K562 (cell line): ENCODE results near the gene TMCO4. TPM values are rescaled to one million over a fixed set of nuclear protein-coding genes. Genes with fewer than 3 reads are reported as not detected.
A peak's percentile ranks its signal among the peaks of the same experiment; 100 is the strongest.

ENCODE experiments used
- ATAC-seq: fragments of 200-7000 bp; cut with Tn5 transposase; 3 replicates; pipeline ENCODE4 v1.9.1; 2020; ENCODE audit warnings: moderate library complexity
- BruUV-seq: library from RNA; stranded (reverse); fragments of 400-500 nt; replicated peaks from 2 replicates; lab custom pipeline; 2021; lab: Mats Ljungman, UMichigan
- CTCF ChIA-PET: fragments of 300-600 bp; formaldehyde crosslinking; extraction: SDS; loops from one replicate; lab custom pipeline; 2021; ENCODE audit warnings: low intra/inter-chr PET ratio; lab: Yijun Ruan, JAX
- POLR2A ChIA-PET: fragments of 300-600, 350-650 bp; sonication (Branson Sonifier 250); formaldehyde crosslinking; extraction: SDS; loops from one replicate; lab custom pipeline; 2021; ENCODE audit warnings: antibody characterized with exemption, inconsistent platforms; lab: Yijun Ruan, JAX
- DNase-seq, 4 experiments: peaks; one replicate each; pipeline versions ENCODE4 v3.0.0 to v3.0.0-alpha.2; 2011 to 2018; ENCODE audit warnings: low spot score in 3 of 4, mixed read lengths in 3 of 4; ENCODE audit errors: extremely low read depth in 1 of 4
- FAIRE-seq: peaks from 2 replicates; lab custom pipeline; 2011; peaks lifted over from hg19 to GRCh38; lab: Jason Lieb, UNC
- H2AFZ ChIP-seq: 2 replicates; pipeline ENCODE4 v1.6.0; 2011; ENCODE audit warnings: low read depth, low read length, control low read depth, inconsistent platforms
- H3K27ac ChIP-seq: fragments of 200-600 bp; 3 replicates; pipeline ENCODE4 v1.8.0; 2011; ENCODE audit warnings: low read depth, mild to moderate bottlenecking, control low read depth, inconsistent platforms, low read length, moderate library complexity, mixed read lengths; ENCODE audit errors: extremely low read depth
- H3K27me3 ChIP-seq, 2 experiments: fragments of 300-600 bp in 1 of 2; 2 replicates in 1 of 2; 3 replicates in 1 of 2; pipeline versions ENCODE4 v1.6.0 to v1.8.0; 2011; ENCODE audit warnings: inconsistent platforms in 2 of 2, low read length in 2 of 2, mild to moderate bottlenecking in 1 of 2, mixed read lengths in 1 of 2, moderate library complexity in 1 of 2; ENCODE audit not compliant: control insufficient read depth in 2 of 2, insufficient read depth in 2 of 2
- H3K36me3 ChIP-seq: fragments of 300-600 bp; 3 replicates; pipeline ENCODE4 v1.8.0; 2011; ENCODE audit warnings: mild to moderate bottlenecking, low read length, inconsistent platforms; ENCODE audit not compliant: control insufficient read depth, insufficient read depth
- H3K4me1 ChIP-seq, 2 experiments: fragments of 200-600 bp in 1 of 2; replicated peaks in 1 of 2; 2 replicates in 1 of 2; 3 replicates in 1 of 2; pipeline versions ENCODE4 v1.5.1 to v1.8.0; 2011; ENCODE audit warnings: inconsistent platforms in 2 of 2, low read length in 2 of 2, mild to moderate bottlenecking in 1 of 2, mixed read lengths in 1 of 2, moderate library complexity in 1 of 2; ENCODE audit not compliant: control insufficient read depth in 2 of 2, insufficient read depth in 2 of 2
- H3K4me2 ChIP-seq: 2 replicates; pipeline ENCODE4 v1.6.1; 2011; ENCODE audit warnings: low read length, control low read depth, inconsistent platforms, mixed read lengths; ENCODE audit not compliant: insufficient read depth
- H3K4me3 ChIP-seq: fragments of 200-600 bp; sonication (generic), shearing (Covaris generic); 2 replicates; pipeline ENCODE4 v1.5.1; 2016; ENCODE audit warnings: control low read depth, inconsistent platforms
- H3K79me2 ChIP-seq: fragments of 200-600 bp; 3 replicates; pipeline ENCODE4 v1.8.0; 2011; ENCODE audit warnings: low read length, inconsistent platforms; ENCODE audit not compliant: control insufficient read depth, insufficient read depth
- H3K9ac ChIP-seq, 2 experiments: 2 replicates each; pipeline versions ENCODE4 v1.6.0 to v1.6.1; 2011; ENCODE audit warnings: low read depth in 2 of 2, low read length in 2 of 2, control low read depth in 1 of 2, inconsistent platforms in 1 of 2, mild to moderate bottlenecking in 1 of 2, mixed read lengths in 1 of 2; ENCODE audit not compliant: insufficient read depth in 1 of 2
- H3K9me1 ChIP-seq: one replicate; pipeline ENCODE4 v1.6.0; 2011; ENCODE audit warnings: inconsistent platforms, mild to moderate bottlenecking, low read length, moderate library complexity; ENCODE audit not compliant: control insufficient read depth, insufficient read depth
- H3K9me3 ChIP-seq: replicated peaks from 2 replicates; pipeline ENCODE4 v1.5.1; 2011; ENCODE audit warnings: low read depth, low read length, inconsistent platforms; ENCODE audit not compliant: control insufficient read depth, insufficient read depth
- H4K20me1 ChIP-seq: replicated peaks from 2 replicates; pipeline ENCODE4 v1.6.1; 2011; ENCODE audit warnings: low read length, inconsistent platforms, mixed read lengths; ENCODE audit not compliant: control insufficient read depth, insufficient read depth
- ETV5 ChIP-seq: sonication (generic); formaldehyde crosslinking; IDR thresholded peaks from 2 replicates; pipeline ENCODE4 v1.4.0; 2020; ENCODE audit warnings: low read depth, mild to moderate bottlenecking, missing genetic modification reagents
- HEY1 ChIP-seq: fragments of 250-450 bp; sonication (Bioruptor Pico); IDR thresholded peaks from 2 replicates; pipeline ENCODE4 v1.5.0; 2020; ENCODE audit warnings: mild to moderate bottlenecking, moderate library complexity, borderline replicate concordance
- HMGXB4 ChIP-seq: sonication (generic); formaldehyde crosslinking; IDR thresholded peaks from 2 replicates; pipeline ENCODE4 v1.8.1; 2023; ENCODE audit warnings: mild to moderate bottlenecking, missing genetic modification reagents
- JUNB ChIP-seq: fragments of 450-650 bp; formaldehyde crosslinking; conservative IDR thresholded peaks from 2 replicates; pipeline ENCODE4 v1.4.0; 2020; ENCODE audit warnings: mild to moderate bottlenecking
- MTA1 ChIP-seq: fragments of 450-650 bp; IDR thresholded peaks from 2 replicates; pipeline ENCODE4 v1.6.1; 2017; ENCODE audit warnings: borderline replicate concordance
- NCOR1 ChIP-seq: fragments of 450-650 bp; IDR thresholded peaks from 2 replicates; pipeline ENCODE4 v1.6.1; 2016; ENCODE audit warnings: mild to moderate bottlenecking, moderate library complexity
- PRMT5 ChIP-seq: sonication (generic); formaldehyde crosslinking; IDR thresholded peaks from 2 replicates; pipeline ENCODE4 v1.5.0; 2020; ENCODE audit warnings: missing genetic modification reagents
- SAP30 ChIP-seq: fragments of 200-600 bp; sonication (generic); IDR thresholded peaks from 2 replicates; pipeline ENCODE4 v1.6.1; 2012; ENCODE audit warnings: borderline replicate concordance, low read depth, mild to moderate bottlenecking, moderate library complexity, low read length, control low read depth, inconsistent platforms; ENCODE audit not compliant: insufficient read depth, poor library complexity, severe bottlenecking
- SP1 ChIP-seq: sonication (generic); formaldehyde crosslinking; IDR thresholded peaks from 2 replicates; pipeline ENCODE4 v1.8.1; 2022; ENCODE audit warnings: mild to moderate bottlenecking, missing genetic modification reagents
- SUPT5H ChIP-seq: fragments of 450-650 bp; IDR thresholded peaks from 2 replicates; pipeline ENCODE4 v1.6.1; 2016
- WGBS: fragments of 100-300 bp; shearing (Covaris generic); methylation state at CpG from one replicate; pipeline ENCODE4 v1.1.6; 2016; ENCODE audit warnings: low coverage, mixed read lengths; ENCODE audit not compliant: insufficient coverage; ENCODE audit errors: missing lambda C conversion rate; 5-methylcytosine and 5-hydroxymethylcytosine counted together
- in situ Hi-C: fragments of 300-500 bp; cut with MboI; formaldehyde crosslinking; loops from 4 replicates; pipeline ENCODE4 v1.15.0; 2018; ENCODE audit warnings: inconsistent platforms, mixed read lengths
- intact Hi-C: fragments of 100-400 bp; cut with micrococcal nuclease; formaldehyde crosslinking; loops from 2 replicates; pipeline ENCODE4 v1.14.2; 2022
- polyA plus RNA-seq, 8 experiments: library from polyadenylated mRNA; depleted of rRNA in 4 of 8; stranded (reverse) in 5 of 8; unstranded in 3 of 8; fragments of >200 nt; fragmentation: Nextera tagmentation in 2 of 8; fragmentation: Illumina TruSeq in 1 of 8; extraction: Ambion mirVana in 2 of 8; extraction: Trizol in 1 of 8; gene quantifications; 2 replicates each; pipeline versions ENCODE4 v1.2.1 to v1.2.3, GENCODE V29; 2011 to 2014; ENCODE audit warnings: inconsistent platforms in 1 of 8, missing spikeins in 1 of 8
- total RNA-seq, 7 experiments: library from RNA; depleted of rRNA in 6 of 7; stranded (reverse); fragments of >200 nt in 6 of 7; fragmentation: Illumina TruSeq in 2 of 7; extraction: Trizol in 2 of 7; gene quantifications; 2 replicates each; pipeline versions ENCODE4 v1.2.1 to v1.2.3, GENCODE V29; 2011 to 2021; ENCODE audit warnings: low replicate concordance in 1 of 7
- TF ChIP-seq, protein P1 (sequence below), 2 experiments: fragments of 150-350 bp in 1 of 2; IDR thresholded peaks; 2 replicates each; pipeline ENCODE4 v1.6.1; 2012 to 2016; ENCODE audit warnings: low read depth in 2 of 2, low read length in 2 of 2, mild to moderate bottlenecking in 1 of 2, moderate library complexity in 1 of 2
- TF ChIP-seq, protein P2 (sequence below): fragments of 450-650 bp; IDR thresholded peaks from 2 replicates; pipeline ENCODE4 v1.6.1; 2016; ENCODE audit warnings: mild to moderate bottlenecking

TMCO4 gene
- total and polyA plus RNA-seq, 9 of the 15 experiments (the other 6 are each of a cell fraction or from before 2014, with no cell fraction given): 0.06 to 2.1 (median 1.2) TPM

DNA sequence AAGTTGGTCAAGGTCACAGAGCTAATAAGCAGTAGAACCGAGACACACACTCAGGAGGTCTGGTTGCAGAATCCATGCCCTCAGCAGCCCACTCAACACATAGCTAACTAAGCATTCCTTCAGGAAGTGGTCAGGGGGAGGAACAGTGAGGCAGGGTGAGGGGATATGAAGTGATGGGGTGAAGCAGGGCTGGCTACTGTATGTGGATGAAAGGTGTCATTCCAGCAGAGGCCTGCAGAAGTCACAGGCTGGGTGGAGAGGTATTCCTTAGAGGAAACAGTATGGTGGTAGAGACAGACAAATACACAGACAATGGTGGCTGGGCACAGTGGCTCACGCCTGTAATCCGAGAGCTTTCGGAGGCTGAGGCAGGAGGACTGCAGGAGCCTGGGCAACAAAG, 14.1 kb downstream of the TMCO4 start:
- Histone ChIP-seq H2AFZ (no peak overlapping the region), H3K79me2 (no peaks in the 10 kb centered on the region), H3K27me3 (peaks cover 17 to 32% of the 10 kb centered on the region in 2 experiments), H3K9me3 (no peaks in the 10 kb centered on the region), H3K4me3 (no peak overlapping the region), H3K9ac (no peak overlapping the region), H4K20me1 (no peaks in the 10 kb centered on the region), H3K27ac (no peak overlapping the region), H3K36me3 (no peaks in the 10 kb centered on the region), H3K4me2 (no peak overlapping the region), H3K9me1 (no peaks in the 10 kb centered on the region), H3K4me1 (no peaks in the 10 kb centered on the region)
- no TSS peak for BruUV-seq
- intact Hi-C loops (no loop called here), in situ Hi-C loops (no loop called here)
- CTCF ChIA-PET: no interaction called here
- TF ChIP-seq NCOR1 (no peak), SP1 (no peak), HEY1 (CRISPR knock-in tag) (no peak), PRMT5 (CRISPR knock-in tag) (no peak), SAP30 (no peak), HMGXB4 (CRISPR knock-in tag) (no peak), ETV5 (CRISPR knock-in tag) (no peak), SUPT5H (no peak), MTA1 (no peak), JUNB (CRISPR knock-in tag) (no peak)
- TF ChIP-seq, protein P1, sequence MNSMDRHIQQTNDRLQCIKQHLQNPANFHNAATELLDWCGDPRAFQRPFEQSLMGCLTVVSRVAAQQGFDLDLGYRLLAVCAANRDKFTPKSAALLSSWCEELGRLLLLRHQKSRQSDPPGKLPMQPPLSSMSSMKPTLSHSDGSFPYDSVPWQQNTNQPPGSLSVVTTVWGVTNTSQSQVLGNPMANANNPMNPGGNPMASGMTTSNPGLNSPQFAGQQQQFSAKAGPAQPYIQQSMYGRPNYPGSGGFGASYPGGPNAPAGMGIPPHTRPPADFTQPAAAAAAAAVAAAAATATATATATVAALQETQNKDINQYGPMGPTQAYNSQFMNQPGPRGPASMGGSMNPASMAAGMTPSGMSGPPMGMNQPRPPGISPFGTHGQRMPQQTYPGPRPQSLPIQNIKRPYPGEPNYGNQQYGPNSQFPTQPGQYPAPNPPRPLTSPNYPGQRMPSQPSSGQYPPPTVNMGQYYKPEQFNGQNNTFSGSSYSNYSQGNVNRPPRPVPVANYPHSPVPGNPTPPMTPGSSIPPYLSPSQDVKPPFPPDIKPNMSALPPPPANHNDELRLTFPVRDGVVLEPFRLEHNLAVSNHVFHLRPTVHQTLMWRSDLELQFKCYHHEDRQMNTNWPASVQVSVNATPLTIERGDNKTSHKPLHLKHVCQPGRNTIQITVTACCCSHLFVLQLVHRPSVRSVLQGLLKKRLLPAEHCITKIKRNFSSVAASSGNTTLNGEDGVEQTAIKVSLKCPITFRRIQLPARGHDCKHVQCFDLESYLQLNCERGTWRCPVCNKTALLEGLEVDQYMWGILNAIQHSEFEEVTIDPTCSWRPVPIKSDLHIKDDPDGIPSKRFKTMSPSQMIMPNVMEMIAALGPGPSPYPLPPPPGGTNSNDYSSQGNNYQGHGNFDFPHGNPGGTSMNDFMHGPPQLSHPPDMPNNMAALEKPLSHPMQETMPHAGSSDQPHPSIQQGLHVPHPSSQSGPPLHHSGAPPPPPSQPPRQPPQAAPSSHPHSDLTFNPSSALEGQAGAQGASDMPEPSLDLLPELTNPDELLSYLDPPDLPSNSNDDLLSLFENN (IDR thresholded peaks at IDR 0.05; ENCODE audit: low read depth in 2 of 2, low read length in 2 of 2): no peak
- TF ChIP-seq, protein P2, sequence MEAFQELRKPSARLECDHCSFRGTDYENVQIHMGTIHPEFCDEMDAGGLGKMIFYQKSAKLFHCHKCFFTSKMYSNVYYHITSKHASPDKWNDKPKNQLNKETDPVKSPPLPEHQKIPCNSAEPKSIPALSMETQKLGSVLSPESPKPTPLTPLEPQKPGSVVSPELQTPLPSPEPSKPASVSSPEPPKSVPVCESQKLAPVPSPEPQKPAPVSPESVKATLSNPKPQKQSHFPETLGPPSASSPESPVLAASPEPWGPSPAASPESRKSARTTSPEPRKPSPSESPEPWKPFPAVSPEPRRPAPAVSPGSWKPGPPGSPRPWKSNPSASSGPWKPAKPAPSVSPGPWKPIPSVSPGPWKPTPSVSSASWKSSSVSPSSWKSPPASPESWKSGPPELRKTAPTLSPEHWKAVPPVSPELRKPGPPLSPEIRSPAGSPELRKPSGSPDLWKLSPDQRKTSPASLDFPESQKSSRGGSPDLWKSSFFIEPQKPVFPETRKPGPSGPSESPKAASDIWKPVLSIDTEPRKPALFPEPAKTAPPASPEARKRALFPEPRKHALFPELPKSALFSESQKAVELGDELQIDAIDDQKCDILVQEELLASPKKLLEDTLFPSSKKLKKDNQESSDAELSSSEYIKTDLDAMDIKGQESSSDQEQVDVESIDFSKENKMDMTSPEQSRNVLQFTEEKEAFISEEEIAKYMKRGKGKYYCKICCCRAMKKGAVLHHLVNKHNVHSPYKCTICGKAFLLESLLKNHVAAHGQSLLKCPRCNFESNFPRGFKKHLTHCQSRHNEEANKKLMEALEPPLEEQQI: no peak
- peak; percentile 42; the same call in 2 of the 3 replicates for ATAC-seq
- 20% methylated on average over 4 of the region's 4 CpGs for WGBS
- POLR2A ChIA-PET: interaction anchor here (0.6 to 0.7 kb wide), 2 partner anchors 19 to 96 kb away, joined by 3 to 5 read pairs; no protein-coding TSS in a partner anchor
- no peak for DNase-seq
- FAIRE-seq: no peak
